ENCODE data around the gene CTRB2.
"Not testable (repeated sequence)": the region's sequence is repeated elsewhere in the genome, so short reads cannot be mapped to it uniquely, and the experiment has no call there.

The CTRB2 gene

DNA sequence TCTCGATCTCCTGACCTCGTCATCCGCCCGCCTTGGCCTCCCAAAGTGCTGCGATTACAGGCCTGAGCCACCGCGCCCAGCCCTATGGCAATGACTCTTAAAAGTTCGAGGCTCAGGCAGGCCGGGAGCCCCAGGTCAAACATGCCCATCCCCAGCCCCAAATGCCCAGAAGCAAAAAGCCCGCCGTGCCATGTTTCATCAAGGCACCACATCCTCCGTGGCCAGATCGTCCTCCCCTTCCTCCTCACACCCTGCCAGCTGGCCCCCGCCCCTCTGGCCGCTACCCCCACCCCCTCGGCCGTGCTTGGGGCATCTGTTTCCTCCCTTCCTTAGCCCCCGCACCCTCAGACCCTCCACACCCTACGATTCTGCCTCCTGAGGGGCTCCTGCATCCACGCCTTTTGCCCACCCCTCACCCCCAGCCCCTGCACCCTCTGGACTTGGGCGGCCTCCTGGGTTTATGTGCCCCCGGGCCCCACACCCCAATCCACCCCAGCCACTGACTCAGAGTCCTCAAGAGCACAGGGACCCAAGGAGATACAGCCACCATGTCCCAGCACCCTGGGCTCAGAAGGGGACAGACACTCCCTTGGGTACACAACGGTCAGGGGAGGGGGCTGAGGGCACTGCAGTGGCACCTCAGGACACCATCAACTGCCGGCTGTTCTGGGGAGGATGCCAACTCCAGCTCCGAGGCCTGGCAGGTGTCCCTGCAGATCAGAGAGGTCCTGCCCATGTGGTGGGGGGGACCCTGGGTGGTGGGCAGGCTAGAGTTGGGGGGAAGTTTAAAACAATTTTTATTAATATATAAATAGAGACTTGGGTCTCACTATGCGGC, 18.9 kb upstream of the CTRB2 start:
- DNase-seq = no peak

DNA sequence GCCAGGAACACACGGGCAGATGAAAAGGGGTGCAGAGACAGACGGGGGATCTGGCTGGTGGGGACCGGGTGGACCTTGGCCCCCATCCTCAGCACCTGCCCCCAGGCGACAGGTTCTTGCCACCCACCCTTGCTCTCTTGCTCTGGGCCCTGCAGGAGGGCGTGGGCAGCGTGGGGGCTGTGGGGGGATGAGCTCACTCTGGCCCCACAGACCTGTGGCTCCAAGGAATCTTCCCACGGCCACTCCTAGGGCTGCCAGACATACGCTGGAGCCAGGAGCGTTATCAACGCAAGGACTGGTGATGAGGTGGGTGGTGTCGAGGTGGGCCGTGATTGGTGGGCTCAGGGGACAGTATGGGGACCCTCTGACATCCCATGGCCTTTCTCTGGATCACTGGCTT, 18.1 kb upstream of the CTRB2 start:
- no peak for DNase-seq

GRCh38 chr16:75224306-75225082, 17.5 kb upstream of the CTRB2 start:
- DNase-seq = no peak

DNA sequence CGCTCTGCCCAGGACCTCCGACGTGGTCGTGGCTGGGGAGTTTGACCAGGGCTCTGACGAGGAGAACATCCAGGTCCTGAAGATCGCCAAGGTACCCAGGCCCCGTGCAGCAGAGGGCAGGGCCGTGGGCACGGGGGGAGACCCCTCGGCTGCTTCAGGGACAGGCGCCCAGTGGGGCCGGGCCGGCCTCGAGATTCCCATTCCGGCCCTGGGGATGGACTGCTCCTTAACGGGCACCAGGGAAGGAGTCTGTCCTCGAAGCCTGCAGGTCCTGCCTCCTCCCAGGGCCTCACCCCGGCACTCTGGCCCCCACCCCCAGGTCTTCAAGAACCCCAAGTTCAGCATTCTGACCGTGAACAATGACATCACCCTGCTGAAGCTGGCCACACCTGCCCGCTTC, 16.2 kb upstream of the CTRB2 start:
- DNase-seq = not testable (repeated sequence)

GRCh38 chr16:75222271-75222783, 15.4 kb upstream of the CTRB2 start:
- no peak for DNase-seq

DNA sequence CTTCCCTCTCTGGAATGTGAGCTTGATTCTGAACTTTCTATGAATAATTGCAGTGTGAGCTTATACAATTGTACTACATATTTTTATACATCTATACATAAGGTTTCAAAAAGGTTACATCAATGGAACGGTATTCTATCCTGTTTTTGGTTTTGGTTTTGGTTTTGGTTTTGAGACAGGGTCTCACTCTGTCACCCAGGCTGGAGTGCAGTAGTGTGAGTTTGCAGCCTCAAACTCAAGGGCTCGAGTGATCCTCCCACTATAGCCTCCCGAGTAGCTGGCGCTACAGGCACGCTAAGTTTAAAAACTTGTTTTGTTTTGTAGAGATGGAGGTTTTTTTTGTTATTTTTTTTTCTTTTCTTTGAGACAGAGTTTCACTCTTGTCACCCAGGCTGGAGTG, 12.9 kb upstream of the CTRB2 start:
- DNase-seq = no peak

DNA sequence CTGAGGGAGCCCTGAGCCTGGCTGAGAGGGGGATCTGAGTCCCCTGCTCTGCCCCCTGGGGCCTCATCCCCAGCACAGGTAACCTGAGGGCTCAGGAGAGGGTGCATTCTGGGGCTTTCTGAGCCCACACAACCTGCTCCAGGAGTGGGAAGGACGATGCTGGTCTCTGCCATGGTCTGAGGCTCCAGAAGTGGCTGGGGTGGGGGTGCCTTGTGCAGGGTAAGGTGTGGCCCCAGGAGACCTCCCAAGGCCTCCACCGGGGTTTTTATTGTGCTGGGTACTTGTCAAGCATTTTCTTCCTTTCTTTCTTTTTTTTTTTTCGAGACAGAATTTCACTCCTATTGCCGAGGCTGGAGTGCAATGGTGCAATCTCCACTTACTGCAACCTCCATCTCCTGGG, 12.1 kb upstream of the CTRB2 start:
- DNase-seq = no peak

DNA sequence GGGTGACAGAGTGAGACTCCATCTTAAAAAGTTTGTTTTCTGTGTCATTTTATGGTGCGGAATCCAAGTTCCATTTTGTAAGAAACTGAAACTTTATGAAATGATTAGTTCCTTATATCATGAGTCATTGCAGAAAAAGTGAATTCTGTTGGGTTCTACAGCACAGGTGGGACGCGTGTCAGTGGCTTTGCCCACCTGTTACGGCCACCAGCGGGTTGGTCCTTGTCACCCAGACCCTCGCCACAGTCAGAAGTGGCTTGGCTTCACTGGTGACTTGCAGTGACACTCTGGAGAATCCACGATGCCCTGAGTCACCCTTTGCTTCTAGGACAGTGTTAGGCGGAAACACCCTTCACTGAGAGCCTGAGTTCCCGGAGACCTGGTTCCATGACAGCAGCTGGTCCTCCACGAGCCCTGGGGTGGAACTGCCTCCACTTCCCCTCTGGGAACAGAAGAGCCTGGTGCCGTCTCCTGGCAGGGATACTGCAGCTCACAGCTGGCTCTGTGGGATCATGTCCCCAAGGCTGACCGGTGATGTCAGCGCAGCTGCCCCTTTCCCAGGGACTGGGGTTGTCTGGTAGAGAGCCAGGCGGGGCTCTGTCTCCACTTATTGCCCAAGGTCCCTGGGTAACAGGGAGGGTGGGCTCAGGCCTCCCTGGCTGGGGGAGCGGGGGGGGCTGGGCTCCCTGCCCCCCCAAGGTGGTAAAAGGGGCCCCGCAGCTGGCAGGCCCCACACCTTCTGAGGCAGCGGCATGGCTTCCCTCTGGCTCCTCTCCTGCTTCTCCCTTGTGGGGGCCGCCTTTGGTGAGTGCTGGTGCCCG, 11.5 kb upstream of the CTRB2 start, which contains the start of gene CTRB1:
Gene CTRB1 (plus strand): TSS at position 733 of the 821 bp plus-strand sequence. CDS start 20 bp downstream, at position 753.
- DNase-seq = no peak

GRCh38 chr16:75217389-75217851, 10.5 kb upstream of the CTRB2 start:
- DNase-seq = no peak

DNA sequence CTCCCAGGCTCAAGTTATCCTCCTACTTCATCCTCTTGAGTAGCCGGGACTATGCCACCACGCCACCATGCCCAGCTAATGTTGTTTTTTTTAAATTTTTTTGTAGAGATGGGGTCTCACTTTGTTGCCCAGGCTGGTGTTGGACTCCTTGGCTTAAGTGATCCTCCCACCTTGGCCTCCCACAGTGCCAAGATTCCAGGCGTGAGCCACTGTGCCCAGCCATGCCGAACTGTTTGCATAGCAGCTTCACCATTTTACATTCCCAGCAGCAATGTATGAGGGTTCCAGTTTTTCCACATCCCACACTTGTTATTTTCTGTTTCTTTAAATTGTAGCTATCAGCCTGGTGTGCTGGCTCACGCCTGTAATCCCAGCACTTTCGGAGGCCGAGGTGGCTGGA, 9.6 kb upstream of the CTRB2 start:
- no peak for DNase-seq

DNA sequence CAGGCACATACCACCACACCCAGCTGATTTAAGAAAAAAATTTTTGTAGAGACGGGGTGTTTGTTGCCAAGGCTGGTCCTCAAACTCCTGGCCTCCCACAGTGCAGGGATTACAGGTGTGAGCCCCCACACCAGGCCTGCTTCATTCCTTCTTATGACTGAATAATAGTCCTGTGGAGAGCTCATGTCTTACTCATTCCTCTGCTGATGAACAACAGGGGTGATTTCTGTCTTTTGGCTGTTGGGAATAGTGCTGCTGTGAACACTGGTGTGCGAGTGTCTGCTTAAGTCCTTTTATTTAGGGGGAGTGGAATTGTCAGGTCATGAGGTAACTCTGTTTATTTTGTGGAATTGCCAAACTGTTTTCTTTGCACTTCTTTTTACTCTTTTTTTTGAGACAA, 9.2 kb upstream of the CTRB2 start:
- no peak for DNase-seq

- DNase-seq = not testable (repeated sequence)
Measured at GRCh38 chr16:75211286-75211685, 4.3 kb upstream of the CTRB2 start.

GRCh38 chr16:75209944-75210343, 3.0 kb upstream of the CTRB2 start:
- DNase-seq = no peak

GRCh38 chr16:75209514-75209913, 2.6 kb upstream of the CTRB2 start:
- not testable (repeated sequence) for DNase-seq

- no peak for DNase-seq
Measured at GRCh38 chr16:75208861-75209505, 2.0 kb upstream of the CTRB2 start.

GRCh38 chr16:75208242-75208825, 1.4 kb upstream of the CTRB2 start:
- DNase-seq = no peak

DNA sequence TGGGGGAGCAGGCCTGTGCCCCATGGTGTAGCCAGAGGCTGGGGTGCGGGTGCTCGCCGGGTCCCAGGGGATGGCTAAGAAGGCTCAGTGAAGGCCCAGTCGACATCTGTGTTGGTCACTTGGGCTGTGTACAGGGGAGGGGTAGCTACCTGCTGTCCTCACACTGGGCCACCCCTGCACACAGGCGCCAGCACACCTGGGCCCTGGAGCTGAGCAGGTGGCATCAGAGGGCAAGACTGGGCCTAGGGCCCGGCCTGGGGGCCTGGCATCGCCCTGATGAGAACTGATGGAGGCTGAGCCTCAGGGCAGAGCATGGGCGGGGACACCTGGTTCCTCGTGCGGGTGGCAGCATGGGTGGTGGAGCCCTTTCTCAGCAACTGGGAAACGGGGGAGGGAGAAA, 870 bp upstream of the CTRB2 start:
- no peak for DNase-seq

- not testable (repeated sequence) for DNase-seq
Measured at GRCh38 chr16:75205961-75206748, 806 bp downstream of the CTRB2 start.

DNA sequence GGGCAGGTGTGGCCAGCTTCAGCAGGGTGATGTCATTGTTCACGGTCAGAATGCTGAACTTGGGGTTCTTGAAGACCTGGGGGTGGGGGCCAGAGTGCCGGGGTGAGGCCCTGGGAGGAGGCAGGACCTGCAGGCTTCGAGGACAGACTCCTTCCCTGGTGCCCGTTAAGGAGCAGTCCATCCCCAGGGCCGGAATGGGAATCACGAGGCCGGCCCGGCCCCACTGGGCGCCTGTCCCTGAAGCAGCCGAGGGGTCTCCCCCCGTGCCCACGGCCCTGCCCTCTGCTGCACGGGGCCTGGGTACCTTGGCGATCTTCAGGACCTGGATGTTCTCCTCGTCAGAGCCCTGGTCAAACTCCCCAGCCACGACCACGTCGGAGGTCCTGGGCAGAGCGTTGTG, 1.5 kb downstream of the CTRB2 start:
- DNase-seq = not testable (repeated sequence)

DNA sequence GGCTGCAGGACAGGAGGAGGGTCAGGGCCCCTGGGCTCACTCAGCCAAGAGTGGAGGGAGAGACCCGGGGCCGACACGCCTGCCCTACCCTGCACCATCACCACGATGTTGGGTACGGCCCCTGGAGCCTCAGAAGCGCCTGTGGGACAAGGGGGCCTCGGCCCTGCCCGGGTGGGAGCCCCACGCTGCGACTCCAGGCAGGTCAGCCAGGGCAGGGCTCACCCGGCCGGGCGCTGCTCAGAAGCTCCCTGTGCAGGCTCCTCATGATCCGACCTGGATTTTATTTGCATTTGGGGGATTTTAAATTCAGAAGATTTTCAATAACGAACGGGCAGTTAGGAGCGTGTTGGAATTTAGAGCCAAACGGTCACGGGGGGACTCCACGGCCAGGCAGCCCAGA, 2.1 kb downstream of the CTRB2 start:
- not testable (repeated sequence) for DNase-seq

GRCh38 chr16:75204410-75204758, 2.6 kb downstream of the CTRB2 start:
- no peak for DNase-seq

All from NCI-H510A (cell line).